HCT116 (cell line): ENCODE data around the gene TIE1. TPM values are rescaled to one million over a fixed set of nuclear protein-coding genes. Genes with fewer than 3 reads are reported as not detected.

Experiments used
- ATAC-seq: fragments of 200-7000 bp; cut with Tn5 transposase; 2 replicates; pipeline ENCODE4 v1.9.1; 2020; ENCODE audit warnings: mild to moderate bottlenecking, moderate library complexity
- BruUV-seq: library from RNA; stranded (reverse); fragments of 400-500 nt; replicated peaks from 2 replicates; lab custom pipeline; 2021; lab: Mats Ljungman, UMichigan
- CTCF ChIA-PET: fragments of 300-600 bp; sonication (Branson Sonifier 250); formaldehyde crosslinking; loops from one replicate; lab custom pipeline; 2021; ENCODE audit warnings: antibody characterized with exemption; lab: Charles Lee
- POLR2A ChIA-PET: fragments of 300-600, 350-600 bp; sonication (Branson Sonifier 250); formaldehyde crosslinking; loops from one replicate; lab custom pipeline; 2021; ENCODE audit warnings: antibody characterized with exemption; lab: Charles Lee
- RAD21 ChIA-PET, 2 experiments: fragments of 300-600 bp; sonication (Branson Sonifier 250); formaldehyde crosslinking; loops; one replicate each; lab custom pipeline; 2023; ENCODE audit warnings: low total read pairs in 2 of 2; ENCODE audit not compliant: uncharacterized antibody in 2 of 2, unreplicated experiment in 2 of 2, low non-redundant PET in 1 of 2; lab: Charles Lee
- DNase-seq: peaks from one replicate; pipeline ENCODE4 v3.0.0-alpha.2; 2010; ENCODE audit warnings: low read depth, low spot score
- H2AFZ ChIP-seq: fragments of 200-600 bp; shearing (Covaris generic), sonication (generic); 2 replicates; pipeline ENCODE4 v1.6.1; 2017; ENCODE audit warnings: low read depth, mixed run types, mixed read lengths, antibody characterized with exemption, low read length; ENCODE audit not compliant: poor library complexity, severe bottlenecking
- H3K27ac ChIP-seq: 2 replicates; pipeline ENCODE4 v1.5.1; 2012; ENCODE audit warnings: low read depth, low read length
- H3K27me3 ChIP-seq: fragments of 200-600 bp; sonication (generic); 2 replicates; pipeline ENCODE4 v1.6.1; 2016; ENCODE audit warnings: mixed run types, low read length, mixed read lengths; ENCODE audit not compliant: insufficient read depth
- H3K36me3 ChIP-seq, 2 experiments: fragments of 200-500 bp in 1 of 2; fragments of 200-600 bp in 1 of 2; sonication (Bioruptor generic) in 1 of 2; sonication (generic) in 1 of 2; 2 replicates each; pipeline versions ENCODE4 v1.5.1 to v1.6.1; 2014 to 2016; ENCODE audit warnings: low read length in 2 of 2, inconsistent platforms in 1 of 2, mixed read lengths in 1 of 2, mixed run types in 1 of 2; ENCODE audit not compliant: insufficient read depth in 2 of 2, control insufficient read depth in 1 of 2
- H3K4me1 ChIP-seq, 2 experiments: fragments of 200-600 bp in 1 of 2; sonication (generic) in 1 of 2; 2 replicates each; pipeline versions ENCODE4 v1.5.1 to v1.6.1; 2012 to 2017; ENCODE audit warnings: low read length in 2 of 2, inconsistent platforms in 1 of 2, mild to moderate bottlenecking in 1 of 2, mixed read lengths in 1 of 2, mixed run types in 1 of 2, moderate library complexity in 1 of 2; ENCODE audit not compliant: insufficient read depth in 2 of 2, control insufficient read depth in 1 of 2
- H3K4me2 ChIP-seq: fragments of 200-600 bp; sonication (generic); 2 replicates; pipeline ENCODE4 v1.6.1; 2017; ENCODE audit warnings: mixed run types, low read length, mixed read lengths
- H3K4me3 ChIP-seq, 2 experiments: fragments of 200-600 bp in 1 of 2; sonication (generic) in 1 of 2; replicated peaks in 1 of 2; 2 replicates each; pipeline ENCODE4 v1.5.1; 2011 to 2016; ENCODE audit warnings: low read length in 2 of 2, control low read depth in 1 of 2, low read depth in 1 of 2, mild to moderate bottlenecking in 1 of 2, mixed read lengths in 1 of 2, mixed run types in 1 of 2
- H3K79me2 ChIP-seq: fragments of 200-600 bp; sonication (generic); 2 replicates; pipeline ENCODE4 v1.6.1; 2017; ENCODE audit warnings: mild to moderate bottlenecking, mixed run types, low read length, moderate library complexity, mixed read lengths; ENCODE audit not compliant: insufficient read depth
- H3K9ac ChIP-seq: fragments of 200-600 bp; sonication (generic); 2 replicates; pipeline ENCODE4 v1.6.1; 2016; ENCODE audit warnings: low read length, mixed read lengths
- H3K9me2 ChIP-seq: fragments of 200-600 bp; sonication (generic), shearing (Covaris generic); 2 replicates; pipeline ENCODE4 v1.6.1; 2017; ENCODE audit warnings: mixed run types, mild to moderate bottlenecking, moderate library complexity; ENCODE audit not compliant: insufficient read depth
- H3K9me3 ChIP-seq, 2 experiments: fragments of 200-500 bp in 1 of 2; fragments of 200-600 bp in 1 of 2; sonication (Bioruptor generic) in 1 of 2; sonication (generic) in 1 of 2; 2 replicates each; pipeline ENCODE4 v1.6.1; 2014 to 2017; ENCODE audit warnings: low read length in 2 of 2, mixed read lengths in 2 of 2, inconsistent platforms in 1 of 2, low read depth in 1 of 2, mild to moderate bottlenecking in 1 of 2, mixed run types in 1 of 2, moderate library complexity in 1 of 2; ENCODE audit not compliant: control insufficient read depth in 1 of 2, insufficient read depth in 1 of 2
- H4K20me1 ChIP-seq: fragments of 200-600 bp; sonication (generic), shearing (Covaris generic); 2 replicates; pipeline ENCODE4 v1.6.1; 2017; ENCODE audit warnings: mixed run types, mild to moderate bottlenecking, moderate library complexity; ENCODE audit not compliant: insufficient read depth
- CEBPB ChIP-seq: IDR thresholded peaks from 2 replicates; pipeline ENCODE4 v1.6.1; 2012; ENCODE audit warnings: low read depth
- EGR1 ChIP-seq: IDR thresholded peaks from 2 replicates; pipeline ENCODE4 v1.6.1; 2012; ENCODE audit warnings: low read depth
- ELF1 ChIP-seq: IDR thresholded peaks from 2 replicates; pipeline ENCODE4 v1.6.1; 2012; ENCODE audit warnings: low read depth, borderline replicate concordance
- EZH2 ChIP-seq: fragments of 200-600 bp; sonication (generic); IDR thresholded peaks from 2 replicates; pipeline ENCODE4 v1.6.1; 2017; ENCODE audit warnings: antibody characterized with exemption, mixed run types
- FOSL1 ChIP-seq: IDR thresholded peaks from 2 replicates; pipeline ENCODE4 v1.6.1; 2012; ENCODE audit warnings: low read depth
- POLR2A ChIP-seq: IDR thresholded peaks from 2 replicates; pipeline ENCODE4 v1.7.0; 2011; ENCODE audit warnings: borderline replicate concordance; ENCODE audit not compliant: insufficient read depth, insufficient read length; ENCODE audit errors: extremely low read depth
- POLR2AphosphoS5 ChIP-seq: IDR thresholded peaks from 2 replicates; pipeline ENCODE4 v1.6.1; 2011; ENCODE audit warnings: mild to moderate bottlenecking, low read depth, low read length, moderate library complexity
- SIN3A ChIP-seq: IDR thresholded peaks from 2 replicates; pipeline ENCODE4 v1.6.1; 2012; ENCODE audit warnings: low read depth
- SP1 ChIP-seq: IDR thresholded peaks from 2 replicates; pipeline ENCODE4 v1.6.1; 2012; ENCODE audit warnings: low read depth
- TCF7L2 ChIP-seq: IDR thresholded peaks from 2 replicates; pipeline ENCODE4 v1.7.0; 2011; ENCODE audit warnings: borderline replicate concordance, inconsistent platforms; ENCODE audit not compliant: insufficient read depth, insufficient read length; ENCODE audit errors: extremely low read depth
- YY1 ChIP-seq: IDR thresholded peaks from 2 replicates; pipeline ENCODE4 v1.6.1; 2011; ENCODE audit warnings: low read length, low read depth, moderate library complexity, mild to moderate bottlenecking; ENCODE audit not compliant: insufficient replicate concordance; ENCODE audit errors: extremely low read depth
- ZFX ChIP-seq: fragments of 450-650 bp; IDR thresholded peaks from 2 replicates; pipeline ENCODE4 v1.6.1; 2017
- ZNF274 ChIP-seq: fragments of 200-500 bp; sonication (Bioruptor generic); IDR thresholded peaks from 2 replicates; pipeline ENCODE4 v1.6.1; 2014; ENCODE audit warnings: mild to moderate bottlenecking, low read depth, low read length, inconsistent platforms
- intact Hi-C: fragments of 100-400 bp; cut with micrococcal nuclease; formaldehyde crosslinking; loops from 2 replicates; pipeline ENCODE4 v1.10.0; 2022
- total RNA-seq: library from RNA; stranded (reverse); gene quantifications from one replicate; pipeline ENCODE4 v1.2.1, GENCODE V29; 2021; ENCODE audit not compliant: unreplicated experiment
- TF ChIP-seq, protein P1 (sequence below): IDR thresholded peaks from 2 replicates; pipeline ENCODE4 v1.6.1; 2012; ENCODE audit warnings: low read depth
- TF ChIP-seq, protein P2 (sequence below): IDR thresholded peaks from 2 replicates; pipeline ENCODE4 v1.6.1; 2012
- TF ChIP-seq, protein P3 (sequence below), 3 experiments: fragments of 200-600 bp in 1 of 3; sonication (generic) in 1 of 3; IDR thresholded peaks in 2 of 3; conservative IDR thresholded peaks in 1 of 3; 2 replicates each; pipeline ENCODE4 v1.5.1; 2012 to 2017; ENCODE audit warnings: low read depth in 2 of 3, low read length in 2 of 3, antibody characterized with exemption in 1 of 3, borderline replicate concordance in 1 of 3, control low read depth in 1 of 3, mild to moderate bottlenecking in 1 of 3, mixed read lengths in 1 of 3, mixed run types in 1 of 3, moderate library complexity in 1 of 3; ENCODE audit not compliant: insufficient read depth in 1 of 3
- TF ChIP-seq, protein P4 (sequence below): IDR thresholded peaks from 2 replicates; pipeline ENCODE4 v1.6.1; 2012

The TIE1 gene
- total RNA-seq, 1 experiment from 2014 or later = not detected

DNA sequence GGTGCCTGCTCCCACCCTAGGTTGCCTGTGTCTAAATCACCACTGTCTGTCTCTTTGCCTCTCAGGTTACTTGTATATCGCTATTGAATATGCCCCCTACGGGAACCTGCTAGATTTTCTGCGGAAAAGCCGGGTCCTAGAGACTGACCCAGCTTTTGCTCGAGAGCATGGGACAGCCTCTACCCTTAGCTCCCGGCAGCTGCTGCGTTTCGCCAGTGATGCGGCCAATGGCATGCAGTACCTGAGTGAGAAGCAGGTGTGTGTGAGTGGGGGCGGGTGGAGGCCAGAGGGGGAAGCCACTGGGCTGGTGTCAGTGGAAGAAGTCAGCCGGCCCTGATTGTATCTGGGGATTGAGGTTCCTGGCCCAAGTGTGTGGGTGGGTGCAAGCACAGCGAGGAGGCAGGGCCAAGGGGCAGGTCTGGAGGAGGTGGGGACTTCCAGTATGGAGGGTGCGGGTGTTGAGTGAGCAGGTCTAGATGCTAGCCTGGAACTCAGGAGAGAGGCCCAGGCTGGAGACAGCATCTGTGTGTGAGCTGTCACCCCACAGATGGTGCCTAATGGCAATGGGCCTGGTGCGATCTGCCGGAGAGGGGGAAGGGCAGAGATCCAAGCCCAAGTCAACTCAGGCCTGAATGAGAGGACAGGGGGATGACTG lies 17.2 kb downstream of the TIE1 start:
- H3K4me2 ChIP-seq = no peak overlapping the region
- H3K79me2 ChIP-seq = no peaks in the 10 kb centered on the region
- ATAC-seq (no peak), DNase-seq (no peak)
- H4K20me1 ChIP-seq = no peaks in the 10 kb centered on the region
- TF ChIP-seq, protein P1, sequence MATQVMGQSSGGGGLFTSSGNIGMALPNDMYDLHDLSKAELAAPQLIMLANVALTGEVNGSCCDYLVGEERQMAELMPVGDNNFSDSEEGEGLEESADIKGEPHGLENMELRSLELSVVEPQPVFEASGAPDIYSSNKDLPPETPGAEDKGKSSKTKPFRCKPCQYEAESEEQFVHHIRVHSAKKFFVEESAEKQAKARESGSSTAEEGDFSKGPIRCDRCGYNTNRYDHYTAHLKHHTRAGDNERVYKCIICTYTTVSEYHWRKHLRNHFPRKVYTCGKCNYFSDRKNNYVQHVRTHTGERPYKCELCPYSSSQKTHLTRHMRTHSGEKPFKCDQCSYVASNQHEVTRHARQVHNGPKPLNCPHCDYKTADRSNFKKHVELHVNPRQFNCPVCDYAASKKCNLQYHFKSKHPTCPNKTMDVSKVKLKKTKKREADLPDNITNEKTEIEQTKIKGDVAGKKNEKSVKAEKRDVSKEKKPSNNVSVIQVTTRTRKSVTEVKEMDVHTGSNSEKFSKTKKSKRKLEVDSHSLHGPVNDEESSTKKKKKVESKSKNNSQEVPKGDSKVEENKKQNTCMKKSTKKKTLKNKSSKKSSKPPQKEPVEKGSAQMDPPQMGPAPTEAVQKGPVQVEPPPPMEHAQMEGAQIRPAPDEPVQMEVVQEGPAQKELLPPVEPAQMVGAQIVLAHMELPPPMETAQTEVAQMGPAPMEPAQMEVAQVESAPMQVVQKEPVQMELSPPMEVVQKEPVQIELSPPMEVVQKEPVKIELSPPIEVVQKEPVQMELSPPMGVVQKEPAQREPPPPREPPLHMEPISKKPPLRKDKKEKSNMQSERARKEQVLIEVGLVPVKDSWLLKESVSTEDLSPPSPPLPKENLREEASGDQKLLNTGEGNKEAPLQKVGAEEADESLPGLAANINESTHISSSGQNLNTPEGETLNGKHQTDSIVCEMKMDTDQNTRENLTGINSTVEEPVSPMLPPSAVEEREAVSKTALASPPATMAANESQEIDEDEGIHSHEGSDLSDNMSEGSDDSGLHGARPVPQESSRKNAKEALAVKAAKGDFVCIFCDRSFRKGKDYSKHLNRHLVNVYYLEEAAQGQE = no peak
- no peak for TF ChIP-seq SP1
- TF ChIP-seq CEBPB = no peak
- no peak for TF ChIP-seq SIN3A
- TF ChIP-seq, protein P2, sequence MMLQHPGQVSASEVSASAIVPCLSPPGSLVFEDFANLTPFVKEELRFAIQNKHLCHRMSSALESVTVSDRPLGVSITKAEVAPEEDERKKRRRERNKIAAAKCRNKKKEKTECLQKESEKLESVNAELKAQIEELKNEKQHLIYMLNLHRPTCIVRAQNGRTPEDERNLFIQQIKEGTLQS = no peak
- TF ChIP-seq, protein P3, sequence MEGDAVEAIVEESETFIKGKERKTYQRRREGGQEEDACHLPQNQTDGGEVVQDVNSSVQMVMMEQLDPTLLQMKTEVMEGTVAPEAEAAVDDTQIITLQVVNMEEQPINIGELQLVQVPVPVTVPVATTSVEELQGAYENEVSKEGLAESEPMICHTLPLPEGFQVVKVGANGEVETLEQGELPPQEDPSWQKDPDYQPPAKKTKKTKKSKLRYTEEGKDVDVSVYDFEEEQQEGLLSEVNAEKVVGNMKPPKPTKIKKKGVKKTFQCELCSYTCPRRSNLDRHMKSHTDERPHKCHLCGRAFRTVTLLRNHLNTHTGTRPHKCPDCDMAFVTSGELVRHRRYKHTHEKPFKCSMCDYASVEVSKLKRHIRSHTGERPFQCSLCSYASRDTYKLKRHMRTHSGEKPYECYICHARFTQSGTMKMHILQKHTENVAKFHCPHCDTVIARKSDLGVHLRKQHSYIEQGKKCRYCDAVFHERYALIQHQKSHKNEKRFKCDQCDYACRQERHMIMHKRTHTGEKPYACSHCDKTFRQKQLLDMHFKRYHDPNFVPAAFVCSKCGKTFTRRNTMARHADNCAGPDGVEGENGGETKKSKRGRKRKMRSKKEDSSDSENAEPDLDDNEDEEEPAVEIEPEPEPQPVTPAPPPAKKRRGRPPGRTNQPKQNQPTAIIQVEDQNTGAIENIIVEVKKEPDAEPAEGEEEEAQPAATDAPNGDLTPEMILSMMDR (IDR thresholded peaks at IDR 0.05 in 2 of 3, conservative IDR thresholded peaks at IDR 0.05 in 1 of 3; ENCODE audit: borderline replicate concordance in 1 of 3, insufficient read depth in 1 of 3, low read depth in 2 of 3, low read length in 2 of 3) = no peak
- no peak for TF ChIP-seq EZH2
- TF ChIP-seq ZNF274 = no peak
- TF ChIP-seq ELF1 = no peak
- TF ChIP-seq YY1 = no peak
- no peak for TF ChIP-seq ZFX
- no peak for TF ChIP-seq TCF7L2
- no peak for TF ChIP-seq POLR2AphosphoS5
- TF ChIP-seq, protein P4, sequence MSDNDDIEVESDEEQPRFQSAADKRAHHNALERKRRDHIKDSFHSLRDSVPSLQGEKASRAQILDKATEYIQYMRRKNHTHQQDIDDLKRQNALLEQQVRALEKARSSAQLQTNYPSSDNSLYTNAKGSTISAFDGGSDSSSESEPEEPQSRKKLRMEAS = no peak
- TF ChIP-seq POLR2A = no peak
- no peak for TF ChIP-seq EGR1
- no peak for TF ChIP-seq FOSL1
- no peaks in the 10 kb centered on the region for H3K27me3 ChIP-seq
- BruUV-seq = no TSS peak
- no peak overlapping the region for H3K4me3 ChIP-seq
- H2AFZ ChIP-seq = no peak overlapping the region
- RAD21 ChIA-PET = no interaction called here
- peaks cover 0 to 27% of the 10 kb centered on the region in 2 experiments; a peak in 2 of 4 replicates for H3K4me1 ChIP-seq
- H3K9me2 ChIP-seq = no peaks in the 10 kb centered on the region
- CTCF ChIA-PET = no interaction called here
- no peaks in the 10 kb centered on the region for H3K9me3 ChIP-seq
- POLR2A ChIA-PET = no interaction called here
- no peak overlapping the region for H3K27ac ChIP-seq
- no peaks in the 10 kb centered on the region for H3K36me3 ChIP-seq
- H3K9ac ChIP-seq = no peak overlapping the region
- intact Hi-C loops = no loop called here
